HG03460 (cell line): ENCODE measurements around the gene OR8G1.
"Not testable (repeated sequence)": the region's sequence is repeated elsewhere in the genome, so short reads cannot be mapped to it uniquely, and the experiment has no call there.

Source experiments
- ATAC-seq: cut with Tn5 transposase; IDR thresholded peaks from one replicate; pipeline ENCODE4 v1.9.1; 2021; ENCODE audit not compliant: unreplicated experiment

Gene OR8G1

DNA sequence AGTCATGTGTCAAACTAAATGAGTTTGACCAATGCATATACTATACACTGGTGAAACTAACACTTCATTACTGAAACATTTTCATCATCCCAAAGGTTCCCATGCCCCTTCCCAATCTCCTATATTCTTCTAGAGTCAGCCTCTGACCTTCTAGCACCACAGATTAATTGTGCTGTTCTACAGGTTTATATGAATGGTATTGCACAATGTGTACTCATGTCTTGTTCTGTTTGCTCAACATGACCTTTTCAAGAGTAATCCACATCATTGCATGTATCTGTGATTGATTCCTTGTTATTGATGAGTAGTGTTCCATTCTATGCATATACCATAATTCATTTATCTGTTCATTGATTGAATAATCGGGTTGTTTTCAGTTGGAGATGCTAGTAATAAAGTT lies 7.5 kb upstream of the OR8G1 start:
- ATAC-seq, result no peak

DNA sequence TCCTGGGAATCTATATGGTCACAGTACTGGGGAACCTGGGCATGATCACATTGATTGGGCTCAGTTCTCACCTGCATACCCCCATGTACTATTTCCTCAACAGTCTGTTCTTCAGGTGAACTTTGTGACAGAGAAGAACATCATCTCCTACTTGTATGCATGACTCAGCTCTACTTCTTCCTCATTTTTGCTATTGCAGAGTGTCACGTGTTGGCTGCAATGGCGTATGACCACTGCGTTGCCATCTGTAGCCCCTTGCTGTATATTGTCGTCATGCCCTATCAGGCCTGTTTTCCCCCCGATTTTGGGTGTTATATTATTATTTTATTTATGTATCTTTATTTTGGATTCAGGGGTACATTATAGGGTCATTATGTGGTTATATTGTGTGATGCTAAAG lies 2.4 kb upstream of the OR8G1 start:
- ATAC-seq, result no peak

- ATAC-seq, result not testable (repeated sequence)
These were observed 9.0 kb downstream of the OR8G1 start for GRCh38 chr11:124249869-124250268.

GRCh38 chr11:124256076-124256475 lies 15.2 kb downstream of the OR8G1 start, which contains the start of gene OR8G5:
TSS of gene OR8G5 (plus strand) at chr11:124256376. CDS start at chr11:124264932, 8,556 bp downstream.
- no peak for ATAC-seq

DNA sequence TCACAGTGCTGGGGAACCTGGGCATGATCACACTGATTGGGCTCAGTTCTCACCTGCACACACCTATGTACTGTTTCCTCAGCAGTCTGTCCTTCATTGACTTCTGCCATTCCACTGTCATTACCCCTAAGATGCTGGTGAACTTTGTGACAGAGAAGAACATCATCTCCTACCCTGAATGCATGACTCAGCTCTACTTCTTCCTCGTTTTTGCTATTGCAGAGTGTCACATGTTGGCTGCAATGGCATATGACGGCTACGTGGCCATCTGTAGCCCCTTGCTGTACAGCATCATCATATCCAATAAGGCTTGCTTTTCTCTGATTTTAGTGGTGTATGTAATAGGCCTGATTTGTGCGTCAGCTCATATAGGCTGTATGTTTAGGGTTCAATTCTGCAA lies 24.1 kb downstream of the OR8G1 start:
- not testable (repeated sequence) for ATAC-seq

- not testable (repeated sequence) for ATAC-seq
These were observed 30.0 kb downstream of the OR8G1 start for GRCh38 chr11:124270886-124271285.

DNA sequence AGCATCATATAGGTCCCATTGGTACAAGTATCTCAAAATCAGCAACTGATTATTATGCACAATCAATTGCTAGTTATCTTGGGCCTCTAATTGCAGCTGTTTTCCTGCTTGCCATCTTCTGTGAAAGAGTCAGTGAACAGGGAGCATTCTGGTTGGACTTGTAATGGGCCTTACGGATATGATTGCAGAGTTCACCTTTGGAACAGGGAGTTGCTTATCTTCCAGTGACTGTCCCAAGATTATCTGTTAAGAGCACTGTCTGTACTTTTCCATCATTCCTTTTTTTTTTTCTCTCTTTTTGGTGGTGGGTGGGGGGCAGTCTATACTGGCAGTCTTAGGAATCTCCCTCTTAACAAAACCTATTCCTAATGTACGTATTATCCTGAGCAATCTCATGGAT lies 33.1 kb downstream of the OR8G1 start:
- no peak for ATAC-seq

DNA sequence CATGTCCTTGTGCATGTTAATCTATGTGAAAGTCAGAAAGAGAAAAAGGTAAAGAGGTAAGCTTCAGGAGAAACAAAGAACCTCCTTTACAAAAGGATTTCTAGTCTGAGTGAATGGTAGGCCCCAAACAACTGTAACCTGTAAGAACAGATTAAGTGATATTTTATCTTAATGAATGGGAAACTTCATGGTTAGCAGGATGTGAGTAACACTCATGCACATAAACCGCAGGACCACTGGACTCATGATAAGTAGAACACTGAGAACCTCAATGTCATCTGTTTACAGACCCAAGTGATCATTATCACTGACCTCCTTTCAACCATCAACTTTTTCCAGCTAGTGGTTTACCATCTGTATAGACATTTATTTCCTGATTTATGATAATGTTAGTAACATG lies 35.2 kb downstream of the OR8G1 start:
- ATAC-seq, result no peak

DNA sequence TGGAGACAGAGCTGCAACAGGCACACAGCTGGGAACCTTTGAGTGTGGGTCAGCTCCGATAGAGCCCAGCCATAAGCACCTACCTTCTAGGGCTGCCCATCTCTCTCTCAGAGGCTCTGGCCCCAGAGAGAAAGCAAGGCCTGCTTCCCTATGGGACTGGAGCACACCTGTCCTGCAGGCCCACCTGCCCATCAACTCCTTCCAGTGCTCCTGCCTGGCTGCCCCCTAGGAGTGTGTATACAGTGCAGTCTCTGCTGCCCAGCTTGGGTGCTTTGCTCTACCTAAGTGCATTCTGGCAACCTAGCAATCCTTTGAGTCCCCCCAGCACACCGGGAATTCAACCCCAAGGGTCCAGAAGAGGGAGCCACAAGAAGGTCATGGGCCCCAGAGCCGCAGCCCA lies 36.3 kb downstream of the OR8G1 start:
- ATAC-seq, result no peak

- no peak for ATAC-seq
These were observed 36.9 kb downstream of the OR8G1 start for GRCh38 chr11:124277804-124278203.

- no peak for ATAC-seq
These were observed 37.4 kb downstream of the OR8G1 start for GRCh38 chr11:124278261-124278660.

DNA sequence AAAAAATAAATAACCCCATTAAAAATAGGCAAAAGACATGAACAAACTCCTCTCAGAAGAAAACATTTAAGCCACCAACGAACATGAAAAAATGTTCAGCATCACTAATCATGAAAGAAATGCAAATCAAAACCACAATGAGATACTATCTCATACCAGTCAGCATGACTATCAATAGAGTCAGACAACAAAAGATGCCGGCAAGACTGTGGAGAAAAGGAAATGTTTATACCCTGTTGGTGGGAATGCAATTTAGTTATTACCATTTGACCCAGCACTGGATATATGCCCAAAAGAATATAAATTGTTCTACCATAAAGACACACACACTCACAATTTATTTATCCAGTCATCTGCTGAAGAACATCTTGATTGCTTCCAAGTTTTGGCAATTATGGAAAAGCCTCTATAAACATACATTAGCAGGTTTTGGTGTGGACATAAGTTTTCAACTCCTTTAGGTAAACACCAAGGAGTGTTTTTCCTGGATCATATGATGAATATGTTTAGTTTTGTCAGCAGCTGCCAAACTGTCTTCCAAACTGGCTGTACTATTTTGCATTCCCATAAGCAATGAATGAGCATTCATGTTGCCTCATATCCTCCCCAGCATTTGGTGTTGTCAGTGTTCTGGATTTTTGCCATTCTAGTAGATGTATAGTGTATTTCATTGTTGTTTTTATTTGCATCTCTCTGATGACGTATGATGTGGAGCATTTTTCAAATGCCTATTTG lies 44.9 kb downstream of the OR8G1 start:
- ATAC-seq, result no peak

DNA sequence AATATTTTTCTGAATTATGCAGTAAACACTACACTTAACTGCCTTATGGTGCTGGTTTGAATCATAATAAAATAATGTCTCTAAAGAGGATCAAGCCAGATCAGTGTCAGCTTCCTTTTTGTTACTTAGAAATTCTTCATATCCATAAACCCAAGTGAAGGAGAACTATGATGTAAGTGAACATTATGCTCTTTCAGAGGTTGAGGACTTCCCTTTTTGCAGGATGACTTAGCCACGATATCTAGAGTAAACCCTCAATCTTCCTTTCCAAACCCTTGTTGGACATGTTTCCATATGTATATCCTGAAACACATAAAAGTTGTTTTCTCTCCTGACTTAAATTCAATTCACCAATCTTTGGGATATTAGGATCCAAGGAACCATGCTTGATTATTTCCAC lies 53.8 kb downstream of the OR8G1 start:
- ATAC-seq, result no peak

DNA sequence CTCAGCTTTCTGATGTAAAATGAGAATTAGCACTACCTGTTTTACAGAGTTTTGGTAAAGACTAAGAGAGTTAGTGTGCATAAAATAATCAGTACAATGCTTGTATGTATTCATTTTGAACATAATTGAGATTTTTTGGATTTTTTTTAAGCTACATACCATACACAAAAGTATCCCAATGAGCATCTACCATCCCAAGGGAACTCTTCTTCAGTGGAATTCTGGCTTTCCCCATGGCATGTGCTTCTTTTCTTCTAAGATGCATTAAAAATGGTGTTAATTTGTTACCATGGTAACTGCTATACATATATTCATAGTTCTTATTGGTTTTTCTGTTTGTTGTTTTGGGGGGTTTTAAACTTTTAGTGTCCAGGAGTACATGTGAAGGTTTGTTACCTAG lies 55.1 kb downstream of the OR8G1 start:
- no peak for ATAC-seq

DNA sequence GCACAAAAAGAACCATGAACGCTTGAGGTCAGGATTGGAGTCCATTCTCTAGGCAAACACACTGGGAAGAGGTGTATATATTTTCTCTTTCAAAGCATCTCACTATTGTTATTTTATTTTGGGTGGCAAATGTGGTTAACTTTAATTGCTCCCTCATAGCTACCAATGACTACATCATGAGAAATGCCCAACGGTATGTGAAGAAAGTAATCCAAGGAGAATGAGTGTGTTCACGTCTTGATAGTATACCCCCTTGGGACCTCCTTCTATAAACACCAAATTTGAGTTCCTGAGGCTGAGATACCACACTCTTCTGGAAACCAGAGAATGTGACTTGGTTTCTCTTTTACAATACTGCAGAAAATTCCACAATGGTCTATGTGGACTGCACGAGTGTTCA lies 57.0 kb downstream of the OR8G1 start:
- ATAC-seq, result no peak

- ATAC-seq, result no peak
These were observed 60.7 kb downstream of the OR8G1 start for GRCh38 chr11:124301548-124301947.

DNA sequence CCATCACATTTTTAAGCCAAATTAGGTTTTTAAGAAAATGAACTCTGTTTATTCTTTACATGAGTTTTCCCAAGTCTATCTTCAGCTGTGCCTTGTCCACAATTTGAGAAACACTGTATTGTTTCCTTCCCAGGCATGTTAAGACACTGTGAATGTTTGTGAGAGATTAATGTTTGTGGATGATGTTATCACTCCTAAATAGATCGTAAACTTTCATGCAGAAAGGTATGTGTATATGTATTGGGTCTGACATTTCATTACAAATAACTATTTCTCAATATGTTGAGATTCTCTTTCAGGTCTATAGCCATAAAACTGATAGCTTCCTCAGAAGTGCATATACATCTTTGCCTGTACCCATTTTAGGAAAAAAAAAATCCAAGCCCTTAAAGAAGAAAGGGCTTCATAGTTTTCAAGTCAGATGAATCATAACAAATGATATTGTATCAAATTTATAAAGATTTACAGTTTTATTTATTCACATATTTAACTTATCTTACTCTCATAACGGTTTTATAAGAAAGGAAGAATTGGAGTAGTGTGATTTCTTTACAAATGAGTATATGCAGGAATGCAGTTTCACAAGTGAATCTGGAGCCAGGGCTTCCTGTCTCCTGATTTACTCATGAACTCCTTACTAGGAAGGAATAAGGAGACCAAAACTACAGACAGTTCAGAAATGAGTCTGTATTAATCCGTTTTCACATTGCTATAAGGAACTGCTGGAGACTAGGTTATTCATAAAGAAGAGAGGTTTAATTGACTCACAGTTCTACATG lies 61.6 kb downstream of the OR8G1 start:
- ATAC-seq, result no peak
